Stromal cell of bone marrow (primary cell): ENCODE data around the gene TNFRSF18.
"Not testable (repeated sequence)": the region's sequence is repeated elsewhere in the genome, so short reads cannot be mapped to it uniquely, and the experiment has no call there.

Source experiments
- DNase-seq: peaks from one replicate; pipeline ENCODE4 v3.0.0-alpha.2; 2012; ENCODE audit warnings: low read depth

Gene TNFRSF18

GRCh38 chr1:1179346-1179982 is 26.9 kb downstream of the TNFRSF18 start:
- no peak for DNase-seq

- DNase-seq, result no peak
Observed at GRCh38 chr1:1178794-1179331, 27.5 kb downstream of the TNFRSF18 start.

- DNase-seq, result no peak
Observed at GRCh38 chr1:1177452-1178206, 28.8 kb downstream of the TNFRSF18 start.

- DNase-seq, result no peak
Observed at GRCh38 chr1:1176931-1177330, 29.5 kb downstream of the TNFRSF18 start.

GRCh38 chr1:1176063-1176761 is 30.2 kb downstream of the TNFRSF18 start:
- DNase-seq, result not testable (repeated sequence)

- no peak for DNase-seq
Observed at GRCh38 chr1:1175221-1176062, 30.9 kb downstream of the TNFRSF18 start.

- no peak for DNase-seq
Observed at GRCh38 chr1:1173793-1174415, 32.5 kb downstream of the TNFRSF18 start, which contains the start of gene TTLL10. TTLL10 (plus strand) TSS chr1:1173880; CDS start chr1:1179216, 5,336 bp downstream.

GRCh38 chr1:1173061-1173792 is 33.2 kb downstream of the TNFRSF18 start:
- DNase-seq, result no peak

GRCh38 chr1:1171546-1172340 is 34.6 kb downstream of the TNFRSF18 start:
- no peak for DNase-seq

- no peak for DNase-seq
Observed at GRCh38 chr1:1171161-1171545, 35.2 kb downstream of the TNFRSF18 start.

GRCh38 chr1:1170215-1171091 is 35.9 kb downstream of the TNFRSF18 start:
- DNase-seq, result no peak

GRCh38 chr1:1169429-1170214 is 36.8 kb downstream of the TNFRSF18 start:
- DNase-seq, result no peak

- no peak for DNase-seq
Observed at GRCh38 chr1:1168451-1169411, 37.7 kb downstream of the TNFRSF18 start.

GRCh38 chr1:1167841-1168450 is 38.4 kb downstream of the TNFRSF18 start:
- DNase-seq, result no peak

- DNase-seq, result no peak
Observed at GRCh38 chr1:1167398-1167821, 39.0 kb downstream of the TNFRSF18 start.
